Measurements from ENCODE around the gene MFSD12.
"Not testable (repeated sequence)": the region's sequence is repeated elsewhere in the genome, so short reads cannot be mapped to it uniquely, and the experiment has no call there.

GRCh38 chr19:3584036-3584802 is 26.8 kb upstream of the MFSD12 start:
- TF ChIP-seq CTCF (conservative IDR thresholded peaks at IDR 0.05; ENCODE audit: low read depth in 2 of 2); EZH2 (IDR thresholded peaks at IDR 0.05; ENCODE audit: low read depth, unreplicated experiment); EZH2phosphoT487 (IDR thresholded peaks at IDR 0.05; ENCODE audit: unreplicated experiment); NANOG (IDR thresholded peaks at IDR 0.05; ENCODE audit: borderline replicate concordance); POLR2AphosphoS5 (IDR thresholded peaks at IDR 0.05; ENCODE audit: low read depth); REST (IDR thresholded peaks at IDR 0.05; ENCODE audit: unreplicated experiment): not testable (repeated sequence)

Data from GM23338 (cell line).